ENCODE data around the gene CD55. TPM values are rescaled to one million over a fixed set of nuclear protein-coding genes. Genes with fewer than 3 reads are reported as not detected.

Gene CD55
- total RNA-seq, 6 donors from 2014 or later: 256 to 798 (median 465) TPM

- TF ChIP-seq CTCF (IDR thresholded peaks at IDR 0.05): no peak
- no peak for TF ChIP-seq EP300 (IDR thresholded peaks at IDR 0.05)
- no peak for TF ChIP-seq POLR2AphosphoS5 (IDR thresholded peaks at IDR 0.05)
- TF ChIP-seq POLR2A (IDR thresholded peaks at IDR 0.05): no peak
- DNase-seq (no peak), ATAC-seq (ENCODE audit: low FRiP score in 2 of 2) (no peak)
- no peak overlapping the region for H3K27ac ChIP-seq
- 67 to 68% methylated on average over 3 of the region's 3 CpGs for WGBS, 2 donors
- H3K9me3 ChIP-seq: no peaks in the 10 kb centered on the region
- no peaks in the 10 kb centered on the region for H3K4me1 ChIP-seq
- H3K27me3 ChIP-seq: no peaks in the 10 kb centered on the region
- H3K36me3 ChIP-seq: no peaks in the 10 kb centered on the region
- no peak overlapping the region for H3K4me3 ChIP-seq
Observed at GRCh38 chr1:207396168-207396746, 74.8 kb downstream of the CD55 start.

- ATAC-seq (ENCODE audit: low FRiP score in 2 of 2) (no peak), DNase-seq (no peak)
- no peaks in the 10 kb centered on the region for H3K27me3 ChIP-seq
- WGBS, 2 donors: 47 to 68% methylated on average over 2 of the region's 2 CpGs
- no peaks in the 10 kb centered on the region for H3K36me3 ChIP-seq
- TF ChIP-seq CTCF (IDR thresholded peaks at IDR 0.05) (no peak), POLR2AphosphoS5 (IDR thresholded peaks at IDR 0.05) (no peak), EP300 (IDR thresholded peaks at IDR 0.05) (no peak), POLR2A (IDR thresholded peaks at IDR 0.05) (no peak)
- no peak overlapping the region for H3K4me3 ChIP-seq
- H3K4me1 ChIP-seq: no peaks in the 10 kb centered on the region
- no peaks in the 10 kb centered on the region for H3K9me3 ChIP-seq
- H3K27ac ChIP-seq: no peak overlapping the region
Observed at GRCh38 chr1:207397525-207397926, 76.0 kb downstream of the CD55 start.

GRCh38 chr1:207398986-207399385, 77.5 kb downstream of the CD55 start:
- TF ChIP-seq POLR2AphosphoS5 (IDR thresholded peaks at IDR 0.05): no peak
- no peak for TF ChIP-seq CTCF (IDR thresholded peaks at IDR 0.05)
- TF ChIP-seq POLR2A (IDR thresholded peaks at IDR 0.05): no peak
- TF ChIP-seq EP300 (IDR thresholded peaks at IDR 0.05): no peak
- no peaks in the 10 kb centered on the region for H3K9me3 ChIP-seq
- 95% methylated on average over 1 of the region's 1 CpG for WGBS, 2 donors
- H3K36me3 ChIP-seq: no peaks in the 10 kb centered on the region
- ATAC-seq (ENCODE audit: low FRiP score in 2 of 2) (no peak), DNase-seq (no peak)
- H3K4me1 ChIP-seq: no peaks in the 10 kb centered on the region
- no peaks in the 10 kb centered on the region for H3K27me3 ChIP-seq
- no peak overlapping the region for H3K4me3 ChIP-seq
- no peak overlapping the region for H3K27ac ChIP-seq

- H3K36me3 ChIP-seq: no peaks in the 10 kb centered on the region
- H3K4me3 ChIP-seq: no peak overlapping the region
- DNase-seq: no peak
- H3K9me3 ChIP-seq: no peaks in the 10 kb centered on the region
- no peak overlapping the region for H3K27ac ChIP-seq
- TF ChIP-seq POLR2AphosphoS5 (IDR thresholded peaks at IDR 0.05) (no peak), EP300 (IDR thresholded peaks at IDR 0.05) (no peak), CTCF (IDR thresholded peaks at IDR 0.05) (no peak), POLR2A (IDR thresholded peaks at IDR 0.05) (no peak)
- H3K4me1 ChIP-seq: no peaks in the 10 kb centered on the region
- 96 to 97% methylated on average over 7 of the region's 7 CpGs for WGBS, 2 donors
- no peak for ATAC-seq (ENCODE audit: low FRiP score in 2 of 2)
- H3K27me3 ChIP-seq: no peaks in the 10 kb centered on the region
Observed at GRCh38 chr1:207401578-207401977, 80.1 kb downstream of the CD55 start.

- no peak overlapping the region for H3K4me3 ChIP-seq
- no peak for TF ChIP-seq CTCF (IDR thresholded peaks at IDR 0.05)
- no peak for TF ChIP-seq POLR2A (IDR thresholded peaks at IDR 0.05)
- no peak for TF ChIP-seq EP300 (IDR thresholded peaks at IDR 0.05)
- TF ChIP-seq POLR2AphosphoS5 (IDR thresholded peaks at IDR 0.05): no peak
- 64 to 70% methylated on average over 4 of the region's 4 CpGs for WGBS, 2 donors
- no peak overlapping the region for H3K27ac ChIP-seq
- no peak for DNase-seq
- no peak for ATAC-seq (ENCODE audit: low FRiP score in 2 of 2)
- no peaks in the 10 kb centered on the region for H3K9me3 ChIP-seq
- H3K4me1 ChIP-seq: no peaks in the 10 kb centered on the region
- no peaks in the 10 kb centered on the region for H3K27me3 ChIP-seq
- no peaks in the 10 kb centered on the region for H3K36me3 ChIP-seq
Observed at GRCh38 chr1:207402744-207403143, 81.3 kb downstream of the CD55 start.
